NCI-H1417 (cell line): Measurements from ENCODE around the gene WDR77.

Experiments
- DNase-seq, 3 experiments: peaks; one replicate each; lab custom pipeline; 2025; lab: John Stamatoyannopoulos, UW

Gene WDR77

GRCh38 chr1:111448918-111449702 is at the start of gene WDR77, which contains the start of gene ATP5PB:
WDR77 (minus strand) TSS chr1:111449256; CDS start chr1:111449169, 87 bp downstream.
ATP5PB (plus strand) TSS chr1:111449464; CDS start chr1:111449542, 78 bp downstream.
- peak; percentile 94 to 99 (median 99) for DNase-seq

GRCh38 chr1:111497592-111497991 is 48.5 kb upstream of the WDR77 start:
- DNase-seq = no peak

- no peak for DNase-seq
Observed at GRCh38 chr1:111496398-111496797, 47.3 kb upstream of the WDR77 start.

- DNase-seq = no peak
Observed at GRCh38 chr1:111491070-111491469, 42.0 kb upstream of the WDR77 start.

- DNase-seq = no peak
Observed at GRCh38 chr1:111490220-111490619, 41.2 kb upstream of the WDR77 start.

GRCh38 chr1:111489604-111490003 is 40.5 kb upstream of the WDR77 start:
- DNase-seq = no peak

- DNase-seq = no peak
Observed at GRCh38 chr1:111488669-111489068, 39.6 kb upstream of the WDR77 start.

GRCh38 chr1:111487133-111487532 is 38.1 kb upstream of the WDR77 start:
- no peak for DNase-seq

- DNase-seq = no peak
Observed at GRCh38 chr1:111486431-111486830, 37.4 kb upstream of the WDR77 start.

GRCh38 chr1:111484391-111485026 is 35.5 kb upstream of the WDR77 start:
- no peak for DNase-seq

GRCh38 chr1:111483876-111484275 is 34.8 kb upstream of the WDR77 start:
- no peak for DNase-seq

GRCh38 chr1:111483166-111483565 is 34.1 kb upstream of the WDR77 start:
- no peak for DNase-seq

GRCh38 chr1:111481387-111482221 is 32.5 kb upstream of the WDR77 start:
- peak; percentile 35 to 78 (median 52) for DNase-seq

- no peak for DNase-seq
Observed at GRCh38 chr1:111480674-111481073, 31.6 kb upstream of the WDR77 start.

GRCh38 chr1:111476761-111477309 is 27.8 kb upstream of the WDR77 start:
- DNase-seq = no peak

- DNase-seq = no peak
Observed at GRCh38 chr1:111476214-111476613, 27.2 kb upstream of the WDR77 start.

- DNase-seq = peak in 1 of 3 experiments; percentile 74
Observed at GRCh38 chr1:111475701-111476100, 26.6 kb upstream of the WDR77 start.

GRCh38 chr1:111474521-111474920 is 25.5 kb upstream of the WDR77 start:
- no peak for DNase-seq

- DNase-seq = no peak
Observed at GRCh38 chr1:111474106-111474505, 25.1 kb upstream of the WDR77 start.

- DNase-seq = no peak
Observed at GRCh38 chr1:111471538-111471937, 22.5 kb upstream of the WDR77 start.

GRCh38 chr1:111471012-111471411 is 22.0 kb upstream of the WDR77 start:
- no peak for DNase-seq

GRCh38 chr1:111470596-111470995 is 21.5 kb upstream of the WDR77 start:
- DNase-seq = no peak
